ENCODE data around the gene DUSP23. TPM values are rescaled to one million over a fixed set of nuclear protein-coding genes. Genes with fewer than 3 reads are reported as not detected.
A peak's percentile ranks its signal among the peaks of the same experiment; 100 is the strongest.

Gene DUSP23
- total and polyA plus RNA-seq, 4 experiments from 2014 or later, result 14.5 to 73.8 (median 30.3) TPM

DNA sequence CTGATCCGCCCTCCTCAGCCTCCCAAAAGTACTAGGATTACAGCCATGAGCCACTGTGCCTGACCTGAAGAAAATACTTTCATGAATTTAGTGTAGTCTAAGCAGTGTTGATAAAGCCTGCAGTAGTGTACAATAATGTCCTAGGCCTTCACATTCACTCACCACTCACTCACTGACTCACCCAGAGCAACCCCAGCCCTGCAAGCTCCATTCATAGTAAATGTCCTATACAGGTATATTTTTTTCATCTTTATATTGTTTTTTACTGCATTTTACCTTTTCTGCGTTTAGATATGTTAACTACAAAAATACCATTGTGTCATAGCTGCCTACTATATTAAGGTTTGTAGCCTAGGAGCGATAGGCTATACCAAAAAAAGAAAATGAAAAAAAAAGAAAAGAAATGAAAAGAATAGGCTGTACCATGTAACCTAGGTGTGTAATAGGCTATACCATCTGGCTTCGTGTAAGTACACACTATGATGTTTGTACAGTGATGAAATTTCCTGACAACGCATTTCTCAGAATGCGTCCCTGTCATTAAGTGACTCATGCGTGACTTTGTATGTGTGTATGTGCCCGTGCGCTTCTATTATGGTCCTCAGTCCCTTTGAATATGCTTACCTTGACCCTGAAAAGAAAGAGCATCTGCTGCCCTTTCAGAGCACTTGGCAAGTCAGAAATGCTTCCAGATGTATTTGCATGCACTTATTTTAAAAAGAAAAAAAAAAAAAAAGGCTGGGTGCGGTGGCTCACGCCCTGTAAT lies 36.7 kb downstream of the DUSP23 start:
- Mint-ChIP-seq H3K4me3 (no peak overlapping the region), H3K4me1 (peaks cover 0 to 4% (median 0%) of the 10 kb centered on the region in 4 donors), H3K27ac (no peak overlapping the region), H3K9me3 (no peaks in the 10 kb centered on the region), H3K27me3 (no peaks in the 10 kb centered on the region), H3K36me3 (no peaks in the 10 kb centered on the region)
- ChIA-PET CTCF (ENCODE audit: partially characterized antibody) (interaction anchor here (1.3 to 1.9 kb wide), 2 partner anchors 19 to 75 kb away, joined by 9 read pairs; no protein-coding TSS in a partner anchor), POLR2A (ENCODE audit: partially characterized antibody) (no interaction called here)
- Histone ChIP-seq H3K27me3 (ENCODE audit: insufficient read depth, low read length) (no peaks in the 10 kb centered on the region), H3K4me3 (ENCODE audit: low read length in 2 of 2) (no peak overlapping the region), H3K27ac (ENCODE audit: low read depth, low read length) (no peak overlapping the region), H3K36me3 (ENCODE audit: insufficient read depth, low read length) (no peaks in the 10 kb centered on the region), H3K4me1 (ENCODE audit: insufficient read depth, low read length) (no peaks in the 10 kb centered on the region), H3K9me3 (ENCODE audit: control insufficient read depth in 1 of 2, low read length in 2 of 2) (no peaks in the 10 kb centered on the region)
- no peak for DNase-seq
- intact Hi-C loops (cut with micrococcal nuclease), result no loop called here

DNA sequence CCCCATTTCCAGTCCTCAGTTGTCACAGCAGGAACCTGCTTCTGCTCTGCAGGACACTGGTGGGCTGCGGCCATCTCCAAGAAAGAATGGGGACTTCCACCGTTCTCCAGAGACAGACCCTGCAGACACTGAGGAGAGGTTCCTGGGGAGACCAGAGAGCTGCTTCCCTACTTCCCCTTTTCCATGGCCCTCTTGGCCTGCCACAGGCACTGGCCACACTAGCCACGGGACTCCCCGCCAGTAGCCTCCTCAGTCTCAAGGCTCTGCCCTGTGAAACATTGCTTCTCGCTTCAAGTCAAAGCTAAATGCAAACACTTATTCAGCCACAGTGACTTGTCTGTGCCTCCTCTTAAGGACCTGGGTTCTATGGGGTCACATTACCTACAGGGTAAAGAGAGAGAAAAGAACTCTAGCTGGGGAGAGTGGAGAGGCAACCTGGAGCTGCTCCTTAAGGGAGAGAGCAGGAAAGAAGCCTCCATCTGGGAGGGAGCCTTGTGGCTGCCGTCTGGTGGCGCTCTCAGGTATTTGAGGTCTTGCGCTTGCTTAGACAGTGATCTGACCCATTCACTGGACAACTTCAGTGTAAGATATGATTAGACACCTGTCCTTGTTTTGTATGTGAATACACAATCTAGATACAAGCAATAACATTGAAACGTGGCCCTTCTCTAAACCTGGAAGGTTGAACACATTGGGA lies 40.6 kb downstream of the DUSP23 start:
- DNase-seq, result no peak
- Mint-ChIP-seq H3K36me3 (no peaks in the 10 kb centered on the region), H3K4me1 (peaks cover 13 to 24% (median 21%) of the 10 kb centered on the region in 4 donors), H3K27ac (peak overlapping the region in 1 of 7 donors; percentile 39), H3K9me3 (peaks cover 0 to 2% (median 0%) of the 10 kb centered on the region in 8 donors), H3K27me3 (no peaks in the 10 kb centered on the region), H3K4me3 (no peak overlapping the region)
- CTCF ChIA-PET (ENCODE audit: partially characterized antibody), result interaction anchor here (1.0 to 3.0 kb wide), 2 partner anchors 22 to 71 kb away, joined by 3 to 12 read pairs; no protein-coding TSS in a partner anchor
- no peaks in the 10 kb centered on the region for H3K27me3 ChIP-seq (ENCODE audit: insufficient read depth, low read length)
- H3K36me3 ChIP-seq (ENCODE audit: insufficient read depth, low read length), result no peaks in the 10 kb centered on the region
- no peak overlapping the region for H3K27ac ChIP-seq (ENCODE audit: low read depth, low read length)
- POLR2A ChIA-PET (ENCODE audit: partially characterized antibody), result no interaction called here
- no peaks in the 10 kb centered on the region for H3K9me3 ChIP-seq (ENCODE audit: control insufficient read depth in 1 of 2, low read length in 2 of 2)
- intact Hi-C loops (cut with micrococcal nuclease), result no loop called here
- no peak overlapping the region for H3K4me3 ChIP-seq (ENCODE audit: low read length in 2 of 2)
- peaks cover 16% of the 10 kb centered on the region for H3K4me1 ChIP-seq (ENCODE audit: insufficient read depth, low read length)

DNA sequence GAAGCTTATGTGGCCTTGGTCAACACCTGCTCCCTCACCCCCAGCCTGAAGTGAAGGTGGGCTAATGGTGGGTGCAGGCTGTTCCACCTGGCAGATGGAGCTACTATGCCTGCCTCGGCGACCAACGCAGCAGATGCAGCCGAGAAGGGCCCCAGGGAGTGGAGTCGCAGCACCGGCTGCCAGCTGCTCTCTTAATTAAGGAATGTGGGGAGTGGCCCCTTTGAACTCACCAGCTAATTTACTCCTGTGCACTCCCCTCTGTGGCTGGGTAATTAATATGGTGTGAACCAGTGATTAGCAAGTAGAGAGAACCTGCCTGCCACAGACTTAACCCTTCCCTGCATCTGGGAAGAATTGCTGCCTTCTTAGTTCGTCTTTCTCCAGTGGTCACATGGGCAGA lies 42.6 kb downstream of the DUSP23 start:
- CTCF ChIA-PET (ENCODE audit: partially characterized antibody), result no interaction called here
- Mint-ChIP-seq H3K27ac (no peak overlapping the region), H3K36me3 (no peaks in the 10 kb centered on the region)

DNA sequence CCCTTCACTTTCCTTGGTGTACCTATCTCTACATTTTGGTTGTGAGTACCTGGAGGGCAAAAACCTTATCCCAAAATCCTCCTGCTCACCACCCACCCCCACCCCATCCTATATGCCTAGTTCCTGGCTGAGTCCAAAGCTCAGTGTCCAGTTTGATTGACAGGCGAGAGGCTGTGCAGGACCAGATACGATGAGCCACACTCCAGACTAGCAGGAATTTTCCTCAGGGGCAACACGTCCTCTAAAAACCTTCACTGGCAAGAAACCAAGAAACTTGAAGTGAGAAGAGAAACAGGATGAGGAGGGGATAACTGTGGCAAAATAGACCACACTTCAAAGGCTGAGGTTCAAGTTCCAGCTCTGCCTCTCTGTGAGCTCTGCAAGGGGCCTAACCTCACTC lies 44.8 kb downstream of the DUSP23 start:
- CTCF ChIA-PET (ENCODE audit: partially characterized antibody), result no interaction called here
- Histone ChIP-seq H3K27me3 (ENCODE audit: insufficient read depth, low read length) (no peaks in the 10 kb centered on the region), H3K4me1 (ENCODE audit: insufficient read depth, low read length) (peaks cover 42% of the 10 kb centered on the region), H3K9me3 (ENCODE audit: control insufficient read depth in 1 of 2, low read length in 2 of 2) (no peaks in the 10 kb centered on the region), H3K36me3 (ENCODE audit: insufficient read depth, low read length) (no peaks in the 10 kb centered on the region), H3K27ac (ENCODE audit: low read depth, low read length) (no peak overlapping the region), H3K4me3 (ENCODE audit: low read length in 2 of 2) (no peak overlapping the region)
- H3K27me3 Mint-ChIP-seq, result no peaks in the 10 kb centered on the region
- POLR2A ChIA-PET (ENCODE audit: partially characterized antibody), result interaction anchor here (2.2 to 3.4 kb wide), 2 partner anchors 27 to 28 kb away, joined by 7 to 22 read pairs; no protein-coding TSS in a partner anchor
- H3K36me3 Mint-ChIP-seq, result no peaks in the 10 kb centered on the region
- peaks cover 35 to 56% (median 48%) of the 10 kb centered on the region in 4 donors for H3K4me1 Mint-ChIP-seq
- DNase-seq, result no peak
- intact Hi-C loops (cut with micrococcal nuclease), result no loop called here
- H3K4me3 Mint-ChIP-seq, result peak overlapping the region in 7 of 8 donors; percentile 26 to 74 (median 58)
- peak overlapping the region in 1 of 7 donors; percentile 37 for H3K27ac Mint-ChIP-seq
- H3K9me3 Mint-ChIP-seq, result peaks cover 0 to 42% (median 19%) of the 10 kb centered on the region in 8 donors

More for the DNA sequence above, 42.6 kb downstream of the DUSP23 start:
- H3K27me3 Mint-ChIP-seq, result no peaks in the 10 kb centered on the region
- H3K9me3 Mint-ChIP-seq, result peaks cover 0 to 22% (median 9%) of the 10 kb centered on the region in 8 donors
- intact Hi-C loops (cut with micrococcal nuclease), result no loop called here
- Histone ChIP-seq H3K9me3 (ENCODE audit: control insufficient read depth in 1 of 2, low read length in 2 of 2) (no peaks in the 10 kb centered on the region), H3K36me3 (ENCODE audit: insufficient read depth, low read length) (no peaks in the 10 kb centered on the region), H3K27me3 (ENCODE audit: insufficient read depth, low read length) (no peaks in the 10 kb centered on the region), H3K4me1 (ENCODE audit: insufficient read depth, low read length) (peaks cover 37% of the 10 kb centered on the region), H3K4me3 (ENCODE audit: low read length in 2 of 2) (no peak overlapping the region), H3K27ac (ENCODE audit: low read depth, low read length) (no peak overlapping the region)
- peaks cover 30 to 44% (median 41%) of the 10 kb centered on the region in 4 donors for H3K4me1 Mint-ChIP-seq
- POLR2A ChIA-PET (ENCODE audit: partially characterized antibody), result no interaction called here
- no peak for DNase-seq
- no peak overlapping the region for H3K4me3 Mint-ChIP-seq

DNA sequence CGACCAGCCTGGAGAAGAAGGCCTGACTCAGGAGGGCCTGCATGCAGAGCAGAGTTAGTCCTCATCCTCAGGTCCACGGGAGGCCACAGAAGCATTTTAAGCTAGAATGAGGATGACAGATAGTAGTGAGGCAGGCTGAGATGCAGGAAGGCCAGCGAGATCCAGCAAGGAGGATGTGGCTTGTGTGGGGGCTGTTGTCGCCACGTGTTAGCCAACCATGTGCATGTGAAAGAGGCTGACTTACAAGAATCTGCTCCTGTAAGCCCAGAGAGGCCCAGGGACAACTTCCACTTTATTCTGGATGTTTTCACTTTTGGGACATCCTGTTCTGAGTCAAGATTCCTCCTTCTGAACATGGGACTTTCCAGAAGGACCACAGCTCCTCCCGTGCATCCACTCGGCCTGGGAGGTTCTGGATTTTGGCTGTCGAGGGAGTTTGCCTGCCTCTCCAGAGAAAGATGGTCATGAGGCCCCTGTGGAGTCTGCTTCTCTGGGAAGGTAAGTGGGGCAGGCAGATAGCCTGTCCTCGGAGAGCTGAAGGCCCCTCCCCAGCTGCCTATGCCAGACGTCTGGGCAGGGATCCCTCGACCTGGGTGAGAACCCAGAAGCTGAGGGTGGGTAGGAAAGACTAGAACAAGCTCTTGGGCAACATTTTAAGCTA lies 45.8 kb downstream of the DUSP23 start, which contains the start of gene SLAMF8:
TSS of gene SLAMF8 (plus strand) at position 433 of the 661 bp plus-strand sequence. CDS start at position 459, 26 bp downstream.
- H3K27me3 ChIP-seq (ENCODE audit: insufficient read depth, low read length), result no peaks in the 10 kb centered on the region
- H3K4me3 ChIP-seq (ENCODE audit: low read length in 2 of 2), result peak within 1 kb of the TSS in 1 of 2 donors; percentile 13
- Mint-ChIP-seq H3K27ac (peak within 1 kb of the TSS in 6 of 7 donors; percentile 54 to 85 (median 74)), H3K4me1 (peaks cover 35 to 56% (median 48%) of the 10 kb centered on the region in 4 donors), H3K27me3 (no peaks in the 10 kb centered on the region), H3K4me3 (peak within 1 kb of the TSS in 7 of 8 donors; percentile 54 to 74 (median 64)), H3K9me3 (peaks cover 0 to 42% (median 19%) of the 10 kb centered on the region in 8 donors), H3K36me3 (no peaks in the 10 kb centered on the region)
- ChIA-PET CTCF (ENCODE audit: partially characterized antibody) (interaction anchor here (1.1 to 1.7 kb wide), 3 partner anchors 13 to 27 kb away, joined by 3 to 7 read pairs (median 5); no protein-coding TSS in a partner anchor), POLR2A (ENCODE audit: partially characterized antibody) (interaction anchor here (0.6 to 3.4 kb wide), 7 partner anchors 25 to 98 kb away, joined by 3 to 25 read pairs (median 7); partner anchors contain the start of gene TAGLN2)
- H3K4me1 ChIP-seq (ENCODE audit: insufficient read depth, low read length), result peaks cover 42% of the 10 kb centered on the region
- peak; percentile 38 to 53 (median 42) for DNase-seq
- no peaks in the 10 kb centered on the region for H3K36me3 ChIP-seq (ENCODE audit: insufficient read depth, low read length)
- intact Hi-C loops (cut with micrococcal nuclease), result no loop called here
- no peak within 1 kb of the TSS for H3K27ac ChIP-seq (ENCODE audit: low read depth, low read length)
- H3K9me3 ChIP-seq (ENCODE audit: control insufficient read depth in 1 of 2, low read length in 2 of 2), result no peaks in the 10 kb centered on the region

- peak overlapping the region in 5 of 7 donors; percentile 54 to 85 (median 62) for H3K27ac Mint-ChIP-seq
- H3K4me3 ChIP-seq (ENCODE audit: low read length in 2 of 2), result peak overlapping the region in 1 of 2 donors; percentile 13
These were observed 46.3 kb downstream of the DUSP23 start for GRCh38 chr1:159827102-159827490.

More at GRCh38 chr1:159827102-159827490, 46.3 kb downstream of the DUSP23 start:
- H3K27ac ChIP-seq (ENCODE audit: low read depth, low read length), result no peak overlapping the region
- Mint-ChIP-seq H3K4me1 (peaks cover 35 to 56% (median 47%) of the 10 kb centered on the region in 4 donors), H3K4me3 (peak overlapping the region in 7 of 8 donors; percentile 2 to 74 (median 64)), H3K9me3 (peaks cover 0 to 42% (median 19%) of the 10 kb centered on the region in 8 donors), H3K36me3 (no peaks in the 10 kb centered on the region), H3K27me3 (no peaks in the 10 kb centered on the region)
- CTCF ChIA-PET (ENCODE audit: partially characterized antibody), result interaction anchor here (1.1 to 1.7 kb wide), 4 partner anchors 14 to 27 kb away, joined by 3 to 7 read pairs (median 4); no protein-coding TSS in a partner anchor
- no peaks in the 10 kb centered on the region for H3K9me3 ChIP-seq (ENCODE audit: control insufficient read depth in 1 of 2, low read length in 2 of 2)
- intact Hi-C loops (cut with micrococcal nuclease), result no loop called here
- peaks cover 42% of the 10 kb centered on the region for H3K4me1 ChIP-seq (ENCODE audit: insufficient read depth, low read length)
- no peaks in the 10 kb centered on the region for H3K27me3 ChIP-seq (ENCODE audit: insufficient read depth, low read length)
- H3K36me3 ChIP-seq (ENCODE audit: insufficient read depth, low read length), result no peaks in the 10 kb centered on the region
- POLR2A ChIA-PET (ENCODE audit: partially characterized antibody), result interaction anchor here (0.6 to 3.4 kb wide), 9 partner anchors 26 to 97 kb away, joined by 3 to 25 read pairs (median 4); partner anchors contain the start of gene TAGLN2
- no peak for DNase-seq

All from CD4-positive, alpha-beta memory T cell (primary cell).